ENCODE results near the gene ADAMTS2. TPM values are rescaled to one million over a fixed set of nuclear protein-coding genes. Genes with fewer than 3 reads are reported as not detected.

The ADAMTS2 gene
- total RNA-seq, 1 donor from 2014 or later: 6.1 TPM

DNA sequence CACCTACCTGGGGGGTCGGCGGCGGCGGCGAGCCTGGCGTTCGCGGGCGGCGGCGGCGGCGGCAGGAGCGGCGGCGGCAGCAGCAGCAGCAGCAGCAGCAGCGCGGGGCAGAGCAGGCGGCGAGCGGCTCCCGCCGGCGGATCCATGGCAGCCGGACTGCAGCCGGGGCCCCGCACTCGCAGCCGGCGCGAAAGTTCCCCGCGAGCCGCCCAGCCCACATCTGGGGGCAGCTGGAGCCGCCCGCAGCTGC lies 153 bp downstream of the ADAMTS2 start:
- no peak for DNase-seq (ENCODE audit: extremely low read depth, low read depth, low spot score)

DNA sequence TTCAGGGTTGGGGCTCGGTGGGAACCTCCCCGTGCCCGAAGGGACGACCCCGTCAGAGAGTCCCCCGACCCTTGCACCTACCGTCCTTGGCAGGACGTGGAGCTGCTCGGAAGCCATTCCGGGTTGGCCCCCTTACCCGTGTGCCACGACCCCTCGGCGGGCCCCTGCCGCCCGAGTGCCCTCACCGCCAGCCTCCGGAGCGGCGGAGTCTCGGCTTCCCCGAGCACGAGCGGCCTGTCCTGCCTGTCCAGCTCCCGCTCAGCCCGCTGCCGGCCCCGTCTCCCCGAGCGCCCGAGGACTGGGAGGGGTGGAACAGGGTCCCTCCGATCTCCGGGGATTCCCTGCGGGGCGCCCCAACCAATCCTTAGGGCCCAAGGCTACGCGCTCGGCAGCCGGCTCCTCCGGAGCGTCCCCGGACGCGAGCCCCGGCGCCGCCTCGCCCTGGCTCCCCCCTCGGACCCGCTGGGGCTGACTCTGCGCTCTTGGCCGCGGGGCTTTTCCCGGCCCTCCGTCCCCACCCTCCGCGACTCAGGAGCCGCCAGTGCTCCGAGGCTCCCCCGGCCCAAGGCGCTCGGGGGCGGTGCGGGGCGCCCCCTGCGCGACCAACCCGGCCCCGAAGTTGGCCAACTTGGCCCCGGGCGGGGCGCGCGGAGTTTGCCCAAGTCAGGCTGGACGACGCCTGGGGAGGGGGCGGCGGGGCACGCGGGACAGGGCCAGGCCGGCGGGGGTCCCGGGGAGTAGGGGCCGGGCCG lies 654 bp downstream of the ADAMTS2 start:
- no peak for DNase-seq (ENCODE audit: extremely low read depth, low read depth, low spot score)

DNA sequence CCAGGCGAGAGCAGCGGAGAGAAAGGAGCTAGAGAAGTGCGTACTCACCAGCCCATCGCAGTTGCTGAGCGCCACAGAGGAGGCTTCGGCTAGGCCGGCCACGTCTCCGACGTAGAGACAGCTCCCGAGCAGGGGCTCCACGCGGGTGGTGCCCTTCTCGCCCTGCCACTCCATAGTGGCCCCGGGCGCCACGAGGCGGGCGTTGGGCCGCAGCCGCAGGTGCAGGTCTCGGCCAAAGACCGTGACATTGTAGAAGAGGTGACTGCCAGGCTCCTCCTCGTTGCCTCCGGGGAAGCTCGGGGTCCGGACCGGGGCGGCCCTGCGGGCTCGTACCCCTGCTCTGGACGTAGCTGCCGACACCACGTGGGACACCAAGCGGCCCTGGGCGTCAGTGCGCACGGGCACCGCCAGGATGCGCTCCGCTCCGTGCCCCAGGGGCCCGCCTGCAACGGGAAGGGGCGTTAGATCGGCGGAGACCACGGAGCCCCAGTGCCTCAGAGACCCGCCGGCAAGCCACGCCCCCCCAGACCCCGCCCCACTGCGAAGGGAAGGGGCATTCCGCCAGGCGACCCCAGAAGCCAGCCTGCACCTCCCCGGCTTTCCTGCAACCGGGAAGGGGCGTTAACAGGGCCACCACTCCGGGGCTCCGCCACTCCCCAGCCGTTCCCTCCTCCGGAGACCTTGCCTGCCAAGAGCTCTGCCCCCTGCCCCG lies 1.4 kb downstream of the ADAMTS2 start:
- no peak for DNase-seq (ENCODE audit: extremely low read depth, low read depth, low spot score)

DNA sequence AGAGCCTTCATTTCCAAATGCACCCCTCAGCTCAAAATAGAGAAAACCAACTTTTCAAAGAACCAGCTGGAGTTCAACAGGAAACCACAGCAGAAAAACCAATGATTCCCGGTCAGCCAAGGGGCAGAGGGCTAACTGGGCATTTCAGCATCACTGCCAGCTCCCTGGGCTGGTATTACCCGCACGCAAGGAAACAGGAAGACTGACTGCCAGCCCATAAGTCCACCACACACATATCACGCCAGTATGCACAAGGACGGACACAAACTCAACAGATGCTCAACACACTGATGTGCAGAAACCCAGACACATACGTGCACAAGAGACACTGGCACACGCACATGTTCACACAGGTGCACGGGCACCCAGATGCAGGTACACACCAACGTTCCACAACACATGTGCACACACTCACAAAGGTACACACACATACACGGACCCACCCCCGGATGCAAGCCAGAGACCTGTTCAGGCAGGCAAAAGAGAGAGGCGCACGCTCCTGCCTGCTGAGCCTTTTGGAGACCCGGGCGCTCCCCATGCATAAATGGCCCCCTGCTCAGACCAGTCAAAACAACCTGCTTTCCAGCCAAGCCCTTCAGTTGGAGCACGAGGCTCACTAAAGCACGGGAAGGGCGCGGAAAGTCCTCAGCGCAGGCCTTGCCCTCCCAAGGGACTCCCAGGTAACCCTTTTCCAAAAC lies 2.1 kb downstream of the ADAMTS2 start:
- no peak for DNase-seq (ENCODE audit: extremely low read depth, low read depth, low spot score)

DNA sequence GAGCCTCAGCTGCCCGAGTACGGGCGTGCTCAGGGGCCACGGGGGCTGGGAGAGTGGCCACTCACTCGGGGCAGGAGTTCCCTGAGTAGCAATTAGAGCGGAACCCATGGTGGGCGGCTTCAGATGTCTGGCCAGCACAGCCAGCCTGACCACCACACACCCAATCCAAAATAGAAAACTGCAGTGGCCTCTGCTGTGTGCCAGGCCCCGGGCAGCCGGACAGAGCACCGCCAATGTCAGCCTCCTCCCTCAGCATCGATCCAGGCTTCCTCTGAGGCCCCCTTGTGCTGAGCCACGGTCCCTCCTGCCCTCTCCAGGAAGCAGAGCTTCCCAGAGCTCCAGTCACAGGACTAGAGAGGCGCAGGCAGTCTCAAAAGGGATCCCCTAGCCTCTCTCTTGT lies 2.7 kb downstream of the ADAMTS2 start:
- DNase-seq (ENCODE audit: extremely low read depth, low read depth, low spot score): no peak

DNA sequence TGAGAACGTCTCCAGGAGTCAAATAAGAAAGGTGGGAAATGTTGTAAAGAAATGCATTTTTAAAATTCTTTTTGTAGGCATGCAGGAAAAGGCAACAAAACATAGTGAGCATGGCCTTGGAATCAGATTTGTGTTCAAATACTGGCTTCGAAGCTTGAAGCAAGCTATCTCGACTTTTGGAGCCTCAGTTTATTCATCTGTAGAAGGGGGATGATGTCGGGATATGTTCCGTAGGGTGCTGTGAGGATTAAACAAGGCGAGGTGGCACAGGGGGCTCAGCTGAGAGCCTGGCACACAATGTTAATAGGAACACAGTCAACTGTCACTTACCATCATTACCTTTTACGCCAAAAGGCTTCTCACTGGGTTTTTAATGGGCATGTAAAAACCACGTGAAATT lies 4.8 kb downstream of the ADAMTS2 start:
- DNase-seq (ENCODE audit: extremely low read depth, low read depth, low spot score): no peak

DNA sequence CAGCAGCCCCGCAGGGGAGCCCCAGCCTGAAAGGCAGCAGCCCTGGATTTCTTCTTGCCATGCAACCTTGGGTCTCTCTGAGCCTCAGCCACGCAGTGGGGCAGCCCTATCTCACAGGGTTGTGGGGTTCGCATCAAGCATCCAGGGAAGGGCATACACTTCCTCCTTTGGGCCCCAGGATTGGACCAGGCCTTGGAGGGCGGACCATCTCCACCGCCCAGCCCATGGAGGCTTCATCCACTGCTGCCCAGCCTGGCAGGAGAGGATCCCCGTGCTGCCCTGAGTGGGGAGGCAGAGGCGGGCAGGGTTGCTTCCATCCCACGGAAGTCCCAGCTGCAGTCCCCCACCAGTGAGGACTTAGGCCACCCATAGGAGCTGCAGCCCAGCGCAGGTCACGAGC lies 5.3 kb downstream of the ADAMTS2 start:
- no peak for DNase-seq (ENCODE audit: extremely low read depth, low read depth, low spot score)

DNA sequence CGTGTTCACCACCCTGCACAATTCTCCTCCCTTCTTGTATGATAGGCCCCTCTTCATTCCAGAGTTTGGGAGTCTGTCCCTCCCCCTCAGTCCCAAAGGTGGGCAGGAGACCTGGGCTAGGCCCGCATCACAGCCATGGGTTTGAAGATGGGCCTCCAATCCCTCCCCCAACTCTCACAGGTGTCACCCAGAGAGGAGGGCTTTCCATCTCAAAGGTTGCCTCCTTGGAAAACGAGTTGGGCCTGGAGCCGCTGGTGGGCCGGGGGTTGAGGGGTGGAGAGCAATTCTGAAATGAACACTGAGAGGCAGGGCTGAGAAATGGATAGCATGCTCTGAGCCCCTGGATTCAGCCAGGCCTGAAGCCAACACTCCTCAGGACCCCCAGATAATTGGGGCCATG lies 6.2 kb downstream of the ADAMTS2 start:
- no peak for DNase-seq (ENCODE audit: extremely low read depth, low read depth, low spot score)

DNA sequence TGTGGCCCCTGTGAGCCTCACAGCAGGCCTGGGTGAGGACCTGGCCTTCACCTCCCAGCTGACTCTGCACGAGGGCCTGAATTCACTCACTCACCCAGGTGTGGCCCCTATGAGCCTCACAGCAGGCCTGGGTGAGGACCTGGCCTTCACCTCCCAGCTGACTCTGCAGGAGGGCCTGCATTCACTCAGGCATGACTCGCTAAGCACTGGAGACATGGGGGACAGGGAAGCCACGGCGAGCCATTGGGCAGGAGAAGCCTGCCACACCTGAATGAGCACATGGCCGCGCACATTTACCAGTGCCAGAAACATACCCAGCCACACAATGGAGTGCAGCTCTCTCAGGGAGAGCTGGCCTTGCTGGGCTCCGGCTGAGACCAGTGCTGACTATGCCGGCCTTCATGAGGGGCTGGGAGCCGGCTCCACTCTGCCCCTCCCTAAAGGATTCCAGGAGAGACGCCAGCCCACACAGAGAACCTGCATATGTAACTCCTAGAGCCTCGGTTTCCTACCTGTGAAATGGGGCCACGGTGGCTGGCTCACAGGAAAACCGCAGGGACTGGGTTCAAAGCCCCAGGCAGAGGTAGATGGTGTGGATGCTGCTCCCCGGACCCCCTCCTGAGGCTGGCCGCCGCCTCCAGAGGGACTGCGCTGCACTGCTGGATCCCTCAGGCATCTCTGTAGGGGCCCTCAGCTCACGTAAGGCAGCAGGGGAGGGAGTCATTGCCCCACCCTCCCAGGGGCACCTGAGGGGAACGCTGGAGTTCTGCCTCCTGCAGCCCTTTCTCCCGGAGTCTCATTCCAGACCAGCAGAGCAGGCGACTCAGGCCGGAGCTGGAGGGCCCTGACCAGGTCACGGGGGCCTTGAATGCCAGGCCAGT lies 7.2 kb downstream of the ADAMTS2 start:
- DNase-seq (ENCODE audit: extremely low read depth, low read depth, low spot score): no peak

DNA sequence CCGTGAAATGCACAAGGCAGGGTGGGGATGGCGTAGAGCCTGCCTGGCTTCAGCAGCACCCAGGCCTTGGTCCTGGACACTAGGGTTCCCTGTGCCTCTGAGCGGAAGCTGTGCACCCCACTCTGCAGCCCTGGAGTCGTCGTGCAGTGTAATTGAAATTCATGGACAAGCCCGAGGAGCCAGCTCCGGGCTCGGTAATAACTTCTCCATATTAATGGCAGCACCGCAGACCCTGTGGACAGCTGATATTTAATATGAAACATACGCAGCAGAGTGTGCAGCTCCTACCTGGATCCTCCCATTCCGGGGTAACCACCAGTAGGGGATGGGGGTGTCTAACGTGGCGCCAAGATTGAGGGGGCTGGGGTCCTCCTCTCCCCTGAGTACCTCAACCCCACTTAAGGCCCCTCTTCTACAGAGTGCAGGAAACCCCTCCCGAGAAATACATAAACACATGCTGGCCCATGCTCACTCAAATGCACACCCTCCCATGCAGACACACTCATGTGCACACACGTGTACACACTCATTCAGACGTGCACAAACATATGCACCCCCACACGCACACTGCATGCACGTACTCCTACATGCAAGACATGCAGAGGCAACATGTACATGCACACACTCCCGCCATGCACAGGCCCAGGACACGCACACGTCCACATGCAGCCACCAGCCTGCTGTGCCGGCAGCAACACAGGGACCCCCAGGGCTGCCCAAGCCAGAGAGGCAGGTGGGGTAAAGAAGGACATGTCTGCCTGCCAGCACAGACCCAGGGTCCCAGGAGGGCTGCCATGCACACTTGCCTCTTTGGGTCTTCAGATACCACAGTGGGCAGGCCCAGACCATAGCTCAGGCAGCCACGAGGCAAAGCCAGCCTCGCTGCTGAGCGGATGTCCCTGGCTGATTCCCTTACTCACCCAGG lies 8.1 kb downstream of the ADAMTS2 start:
- DNase-seq (ENCODE audit: extremely low read depth, low read depth, low spot score): no peak

DNA sequence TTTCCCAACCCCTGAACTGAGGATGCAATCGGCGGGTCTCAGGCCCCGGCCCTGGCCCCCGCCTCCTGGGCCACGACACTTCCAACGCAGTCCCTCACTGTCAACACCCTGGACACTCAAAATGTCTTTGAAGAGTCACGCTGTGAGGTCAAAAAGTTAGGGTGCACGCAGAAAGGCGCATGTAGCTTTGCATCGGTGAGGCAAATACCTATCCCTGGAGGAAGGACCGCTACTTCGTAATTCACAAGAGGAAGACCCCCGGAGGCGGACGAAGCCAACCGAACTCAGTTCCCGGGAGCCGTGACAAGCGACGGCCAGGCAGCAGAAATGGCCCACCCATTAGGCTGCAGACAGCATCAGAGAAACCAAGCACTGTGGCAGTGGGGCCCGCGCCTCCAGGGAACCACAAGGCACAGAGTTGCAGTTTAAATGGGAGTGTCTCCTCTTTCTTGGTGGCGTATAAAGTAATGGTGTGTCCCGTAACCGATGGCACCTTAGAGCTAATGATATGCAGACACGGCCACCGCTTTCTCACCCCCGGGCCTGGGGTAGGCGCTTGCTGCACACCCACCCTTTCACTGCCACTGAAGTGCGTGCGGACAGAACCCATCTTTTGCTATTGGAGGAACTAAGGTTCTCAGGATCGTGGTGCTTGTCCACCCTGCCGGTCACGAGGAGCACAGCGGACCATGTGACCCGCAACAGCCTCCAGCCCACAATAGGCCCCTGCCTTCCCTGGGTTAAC lies 9.0 kb downstream of the ADAMTS2 start:
- DNase-seq (ENCODE audit: extremely low read depth, low read depth, low spot score): no peak

DNA sequence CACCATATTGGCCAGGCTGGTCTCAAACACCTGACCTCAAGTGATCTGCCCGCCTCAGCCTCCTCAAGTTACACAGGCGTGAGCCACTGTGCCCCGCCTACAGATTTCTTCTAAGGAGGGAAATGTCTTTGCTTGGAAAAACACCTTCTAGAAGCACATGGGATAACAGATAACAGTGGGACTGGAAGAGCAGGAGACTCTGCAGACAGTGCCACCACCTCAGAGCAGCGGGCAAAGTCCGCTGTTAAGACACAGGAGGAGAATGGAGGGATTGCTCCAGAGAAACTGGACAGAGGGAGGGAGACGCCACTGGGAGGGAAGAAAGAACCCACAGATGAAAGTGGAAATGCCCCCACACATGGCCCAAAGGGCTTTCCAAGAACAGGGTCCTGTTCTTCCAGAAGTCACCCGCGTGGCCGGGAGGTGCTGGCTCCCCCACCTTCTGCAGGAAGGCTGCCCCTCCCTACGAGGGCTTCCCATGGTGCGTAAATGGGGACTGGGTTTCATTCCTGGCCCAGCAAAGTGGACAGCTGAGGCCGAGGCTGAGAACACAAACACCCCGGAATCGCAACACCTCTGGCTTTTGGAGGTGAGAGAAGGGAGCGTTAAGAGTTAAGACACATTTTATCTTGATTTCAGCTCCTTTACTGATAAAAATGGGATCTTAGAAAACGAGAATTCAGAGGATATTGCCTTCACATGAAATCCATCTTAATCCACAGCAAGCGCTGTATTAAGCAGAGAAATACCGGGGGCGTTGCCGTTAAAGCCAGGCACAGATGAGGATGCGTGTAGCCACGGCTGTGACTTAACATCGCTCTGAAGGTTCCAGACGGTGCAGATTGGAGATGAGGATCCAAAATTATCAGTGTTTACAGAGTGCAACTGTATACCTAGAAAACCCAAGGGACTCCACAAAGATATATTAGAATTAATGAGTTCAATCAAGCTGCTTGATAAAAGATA lies 11.2 kb downstream of the ADAMTS2 start:
- no peak for DNase-seq (ENCODE audit: extremely low read depth, low read depth, low spot score)

DNA sequence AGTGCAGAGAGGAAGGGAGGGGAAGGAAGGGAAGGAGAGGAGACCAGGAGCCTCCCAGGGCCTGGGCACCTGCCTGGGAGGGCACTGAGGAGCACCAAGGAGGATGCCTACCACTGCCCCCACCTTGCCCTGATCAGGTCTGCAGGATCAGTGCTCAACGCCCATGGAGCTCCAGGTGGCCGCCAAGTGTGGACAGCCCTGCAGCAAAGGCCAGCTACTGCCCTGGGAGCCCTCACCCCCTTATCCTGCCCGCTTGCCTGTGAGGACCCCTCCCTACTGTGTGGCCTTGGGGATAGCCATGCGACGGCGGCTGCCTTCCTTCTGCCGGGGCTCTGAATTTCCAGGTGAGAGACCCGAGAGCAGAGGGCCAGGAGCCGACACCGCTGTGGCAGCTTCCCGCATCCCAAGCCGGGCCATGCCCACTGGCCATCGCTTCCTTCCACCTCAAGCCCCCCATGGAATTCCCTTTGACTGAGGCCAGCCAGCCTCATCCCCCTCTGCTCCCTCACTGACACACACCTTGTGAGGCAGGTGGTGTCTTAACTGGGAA lies 12.4 kb downstream of the ADAMTS2 start:
- no peak for DNase-seq (ENCODE audit: extremely low read depth, low read depth, low spot score)

DNA sequence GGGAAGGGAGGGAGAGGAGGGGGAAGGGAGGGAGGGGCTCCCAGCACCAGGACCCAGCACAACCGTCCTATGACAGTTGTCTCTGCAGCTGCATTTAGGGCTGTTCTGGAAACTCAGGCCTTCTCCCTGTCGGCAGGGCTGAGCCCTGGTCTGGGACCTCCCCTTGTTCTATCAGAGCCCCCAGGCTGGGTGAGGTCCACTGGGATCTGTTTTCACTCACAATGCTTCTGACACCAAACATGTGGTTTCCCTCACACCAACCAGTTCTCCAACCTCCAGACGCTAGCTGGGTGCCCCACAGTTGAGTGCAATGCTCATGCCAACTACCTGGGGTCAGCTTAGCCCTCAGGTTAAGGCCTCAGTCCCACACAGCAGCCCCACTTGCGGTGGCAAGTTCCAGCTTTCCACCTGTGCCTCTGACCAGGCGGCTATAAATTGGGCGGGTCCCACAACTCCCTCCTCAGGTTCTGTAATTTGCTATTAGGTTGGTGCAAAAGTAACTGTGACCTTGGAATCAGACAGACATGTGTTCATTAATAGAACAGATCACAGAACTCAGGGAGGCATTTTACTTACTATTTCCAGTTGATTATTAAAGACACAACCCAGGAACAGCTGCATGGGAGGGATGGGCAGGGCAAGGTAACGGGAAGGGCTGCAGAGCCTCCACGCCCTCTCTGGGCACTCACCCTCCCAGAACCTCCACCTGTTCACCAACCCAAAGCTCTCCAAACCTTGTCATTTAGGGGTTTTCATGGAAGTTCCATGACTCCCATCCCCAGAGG lies 13.5 kb downstream of the ADAMTS2 start:
- DNase-seq (ENCODE audit: extremely low read depth, low read depth, low spot score): no peak

DNA sequence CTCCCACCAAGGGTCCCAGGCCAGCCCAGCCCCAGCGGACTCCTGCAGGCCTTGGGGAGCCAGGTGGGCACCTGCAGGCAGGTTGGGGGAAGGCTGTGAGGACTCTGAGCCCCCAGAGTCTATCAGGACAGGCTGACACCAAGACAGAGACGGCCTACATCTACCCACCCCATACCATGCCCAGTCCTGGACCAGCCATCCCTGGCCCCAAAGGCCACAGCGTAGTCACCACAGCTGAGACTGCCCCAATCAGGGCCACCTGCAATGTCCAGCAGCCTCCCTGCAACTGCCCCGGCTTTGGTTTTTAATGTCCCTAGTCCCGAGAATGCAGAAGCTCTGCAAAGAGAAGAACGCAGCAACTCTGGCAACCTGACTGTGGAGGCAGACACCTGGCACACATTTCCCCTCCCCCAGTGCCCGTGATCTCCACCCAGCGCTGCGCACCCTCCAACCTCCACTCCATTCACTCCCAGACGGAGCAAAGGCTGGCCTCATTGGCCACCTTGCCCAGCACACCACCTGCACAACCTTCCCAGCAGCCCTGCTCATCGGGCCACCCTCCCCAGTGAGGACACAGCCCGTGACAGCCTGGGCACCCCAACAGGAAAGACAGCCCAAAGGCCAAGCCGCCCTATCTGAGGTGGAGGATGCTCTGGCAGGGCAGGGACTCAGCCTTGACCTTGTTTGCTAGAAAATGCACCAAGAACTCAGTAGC lies 14.9 kb downstream of the ADAMTS2 start:
- no peak for DNase-seq (ENCODE audit: extremely low read depth, low read depth, low spot score)

DNA sequence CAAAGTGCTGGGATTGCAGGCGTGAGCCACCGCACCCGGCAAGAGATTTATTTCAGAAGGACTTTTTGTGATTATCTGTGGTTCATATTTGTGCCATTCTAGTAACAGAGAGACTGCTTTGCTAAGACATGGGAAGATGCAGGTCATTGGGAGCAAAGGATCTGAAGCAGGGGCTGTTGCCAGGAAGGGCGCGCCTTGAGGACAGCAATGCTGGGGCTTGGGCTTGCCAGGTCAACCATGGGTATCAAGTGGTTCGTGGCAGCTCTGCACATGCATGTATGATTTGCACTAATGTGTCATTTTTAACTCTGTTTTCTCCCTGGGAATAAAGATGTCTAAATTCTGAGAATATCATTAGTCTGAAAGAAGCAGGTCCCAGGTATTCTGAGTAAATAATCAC lies 17.0 kb downstream of the ADAMTS2 start:
- DNase-seq (ENCODE audit: extremely low read depth, low read depth, low spot score): no peak
